Cerebellar nuclear complex (tissue), 1 donor: Measurements from ENCODE around the gene ZNF92.
"Not testable (repeated sequence)": the region's sequence is repeated elsewhere in the genome, so short reads cannot be mapped to it uniquely, and the experiment has no call there.

ENCODE experiments used
- DNase-seq, 2 experiments: peaks; one replicate each; lab custom pipeline; 2025; lab: John Stamatoyannopoulos, UW

ZNF92 gene

GRCh38 chr7:65423286-65423685 lies 49.6 kb downstream of the ZNF92 start:
- not testable (repeated sequence) for DNase-seq

DNA sequence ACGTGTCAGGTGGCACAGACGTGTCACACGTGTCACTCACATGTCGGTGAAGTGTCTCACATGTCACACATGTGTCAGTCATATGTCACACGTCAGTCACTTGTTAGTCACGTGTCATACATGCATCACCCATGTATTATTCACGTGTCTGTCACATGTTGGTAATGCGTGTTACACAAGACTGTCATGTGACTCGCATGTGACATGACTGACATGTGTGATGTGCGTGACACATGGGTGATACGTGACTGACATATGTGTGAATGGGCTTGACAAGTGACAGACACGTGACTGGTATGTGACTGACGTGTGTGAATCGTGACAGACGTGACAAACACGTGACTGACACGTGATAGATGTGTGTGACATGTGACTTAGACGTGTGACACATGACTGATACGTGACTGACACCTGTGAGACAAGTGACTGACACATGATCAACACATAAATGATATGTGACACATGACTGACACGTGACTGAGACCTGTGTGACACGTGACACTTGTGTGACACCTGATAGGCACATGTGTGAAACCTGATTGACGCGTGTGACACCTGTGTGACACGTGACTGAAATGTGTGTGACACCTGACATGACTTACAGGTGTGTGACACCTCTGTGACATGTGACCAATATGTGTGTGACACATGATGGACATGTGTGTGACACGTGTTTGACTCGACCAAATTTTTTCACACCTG lies 56.1 kb downstream of the ZNF92 start:
- no peak for DNase-seq

DNA sequence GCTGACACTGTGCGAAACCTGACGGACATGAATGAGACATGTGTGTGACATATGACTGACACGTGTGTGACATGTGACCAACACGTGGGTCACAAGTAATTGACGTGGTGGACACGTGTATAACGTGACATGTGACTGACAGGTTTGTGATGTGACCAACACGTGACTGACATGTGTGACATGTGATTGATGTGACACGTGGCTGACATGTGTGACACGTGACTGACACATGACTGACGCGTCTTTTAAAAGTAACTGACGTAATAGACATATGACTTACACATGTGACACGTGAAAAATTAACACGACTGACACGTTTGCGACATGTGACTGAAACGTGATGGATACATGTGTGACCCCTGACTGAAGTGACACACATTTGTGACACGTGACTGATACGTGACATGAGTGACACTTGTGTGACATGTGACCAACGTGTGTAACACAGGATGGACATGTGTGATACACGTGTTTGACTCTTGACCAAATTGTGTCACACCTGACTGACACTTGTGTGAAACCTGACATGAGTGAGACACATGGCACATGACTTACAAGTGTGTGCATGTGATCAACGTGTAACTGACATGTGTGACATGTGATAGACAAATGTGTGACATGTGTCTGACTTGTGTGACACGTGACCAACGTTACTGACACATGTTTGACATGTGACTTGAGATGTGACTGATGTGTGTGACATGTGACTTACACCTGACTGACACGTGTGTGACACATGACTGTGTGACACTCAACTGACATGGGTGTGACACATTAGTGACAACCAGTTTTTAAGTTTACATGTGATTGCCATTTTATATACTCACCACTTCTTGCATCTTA lies 56.9 kb downstream of the ZNF92 start:
- DNase-seq: no peak

GRCh38 chr7:65434307-65434706 lies 60.7 kb downstream of the ZNF92 start:
- DNase-seq: no peak

DNA sequence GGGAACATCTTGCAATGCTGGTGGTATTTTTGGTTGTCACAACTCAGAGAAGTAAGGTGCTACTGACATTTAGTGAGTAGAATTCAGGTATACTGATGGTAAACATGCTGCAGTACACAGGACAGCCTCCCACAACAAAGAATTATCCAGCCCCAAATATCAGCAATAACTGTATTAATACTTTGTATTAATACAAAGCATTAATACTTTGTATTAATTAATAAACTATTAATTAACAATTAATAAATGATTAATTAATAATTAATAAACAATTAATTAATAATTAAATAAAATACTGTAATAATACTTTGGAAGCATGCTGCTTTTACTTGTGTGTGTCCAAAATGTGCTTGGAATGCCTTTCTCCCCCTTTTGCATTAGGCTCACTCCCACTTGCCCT lies 62.5 kb downstream of the ZNF92 start:
- DNase-seq: no peak

- DNase-seq: no peak
Observed at GRCh38 chr7:65438598-65438997, 64.9 kb downstream of the ZNF92 start.

DNA sequence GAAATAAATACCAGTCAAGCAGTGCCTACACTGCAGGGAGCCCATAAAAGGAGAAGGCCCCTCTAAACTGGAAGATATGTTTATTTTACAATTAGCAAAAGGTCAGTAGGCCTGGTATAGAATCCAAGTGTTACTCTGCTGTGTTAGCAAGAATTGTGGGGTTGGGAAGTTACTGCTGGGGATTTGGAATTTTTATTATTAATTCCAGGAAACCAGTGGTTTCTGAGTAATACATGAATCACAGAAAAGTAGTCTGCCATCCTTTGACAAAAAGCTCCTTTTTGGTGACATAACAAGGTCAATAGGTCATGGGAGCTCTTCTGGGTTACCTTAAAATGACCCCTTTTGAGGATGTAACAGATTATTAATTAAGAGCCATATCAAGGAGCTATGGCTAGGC lies 67.4 kb downstream of the ZNF92 start:
- DNase-seq: no peak

DNA sequence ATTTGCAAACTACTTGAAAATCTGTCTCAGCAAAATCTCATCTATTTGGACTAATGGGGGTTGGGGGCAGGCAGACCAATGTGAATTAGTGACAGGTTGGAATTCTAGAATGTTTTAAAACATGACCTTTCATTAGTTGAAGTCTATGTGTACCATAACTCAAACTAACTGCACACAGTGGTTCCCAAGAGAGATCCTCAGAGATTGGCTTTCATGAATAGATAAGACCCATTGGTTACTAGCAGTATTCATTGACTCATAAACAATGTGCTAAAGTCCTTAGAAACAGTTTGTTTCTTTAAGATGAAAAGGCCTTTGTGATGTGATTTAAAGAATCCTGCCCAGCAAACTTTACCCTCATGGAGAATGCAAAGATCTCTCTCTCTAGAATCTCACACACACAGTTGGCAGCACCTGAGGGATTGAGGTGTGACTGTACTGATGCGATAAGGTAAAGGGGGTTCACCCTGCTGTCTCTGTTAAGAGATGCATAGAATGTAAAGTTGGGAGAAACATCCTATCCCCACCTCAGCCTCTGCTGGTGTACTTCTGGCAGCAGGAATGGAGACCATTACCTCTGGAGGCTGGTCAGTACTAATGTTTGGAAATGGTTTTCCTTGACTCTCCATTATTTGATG lies 70.7 kb downstream of the ZNF92 start:
- no peak for DNase-seq

- DNase-seq: no peak
Observed at GRCh38 chr7:65444899-65445823, 71.5 kb downstream of the ZNF92 start.

GRCh38 chr7:65447041-65447440 lies 73.4 kb downstream of the ZNF92 start:
- DNase-seq: not testable (repeated sequence)

DNA sequence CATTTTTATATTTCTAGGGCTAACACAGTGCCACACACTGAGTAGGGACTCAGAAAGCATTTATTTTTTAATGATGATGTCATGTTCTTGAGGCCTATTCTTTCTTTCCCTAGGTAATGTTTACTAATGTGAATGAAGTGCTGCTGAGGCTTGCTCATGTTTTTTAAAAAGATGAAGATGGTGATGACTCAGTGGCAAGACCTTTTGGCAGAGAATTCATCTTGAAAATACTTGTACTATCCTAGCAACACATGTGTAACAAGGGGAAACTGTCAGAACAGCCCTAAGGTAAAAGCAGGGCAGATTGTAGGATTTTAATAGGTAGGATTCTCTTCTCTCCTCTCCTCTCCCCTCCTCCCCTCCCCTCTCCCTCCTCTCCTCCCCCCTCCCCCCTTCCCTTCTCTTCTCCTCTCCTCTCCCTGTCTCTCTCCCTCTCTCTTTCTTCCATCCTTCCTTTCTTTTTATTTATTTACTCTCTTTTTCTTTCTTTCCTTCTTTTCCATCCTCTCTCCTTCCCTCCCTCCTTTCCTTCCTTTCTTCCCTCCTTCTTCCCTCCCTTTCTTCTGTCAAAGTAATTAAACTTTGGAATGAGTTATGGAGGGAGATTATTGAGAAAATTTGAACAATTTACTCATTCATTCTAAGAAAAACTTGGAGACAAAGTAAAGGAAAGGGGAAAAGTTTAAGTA lies 75.3 kb downstream of the ZNF92 start:
- no peak for DNase-seq

- DNase-seq: no peak
Observed at GRCh38 chr7:65449505-65449852, 75.8 kb downstream of the ZNF92 start.
